ENCODE data around the gene BAD. TPM values are rescaled to one million over a fixed set of nuclear protein-coding genes. Genes with fewer than 3 reads are reported as not detected.
A peak's percentile ranks its signal among the peaks of the same experiment; 100 is the strongest.

BAD gene
- total and polyA plus RNA-seq, 2 of the 13 experiments (the other 11 are each of a cell fraction or from before 2014, with no cell fraction given) = 17.9 to 28.5 TPM

GRCh38 chr11:64225608-64226506 is 58.6 kb downstream of the BAD start, which contains the start of the genes NUDT22 and TRPT1 (continued):
- 0 out of 2 replicates have a peak, but pooled peaks have one; percentile 46 for TF ChIP-seq RELA (CRISPR knock-in tag; IDR thresholded peaks at IDR 0.05)
- 0 out of 2 replicates have a peak, but pooled peaks have one; percentile 50 for TF ChIP-seq SATB2 (CRISPR knock-in tag; IDR thresholded peaks at IDR 0.05)
- no peak for TF ChIP-seq ZNF230 (CRISPR knock-in tag; IDR thresholded peaks at IDR 0.05)
- 0 out of 2 replicates have a peak, but pooled peaks have one; percentile 29 for TF ChIP-seq ZNF256 (CRISPR knock-in tag; conservative IDR thresholded peaks at IDR 0.05)
- no peak for TF ChIP-seq GPN1 (CRISPR knock-in tag; IDR thresholded peaks at IDR 0.05; ENCODE audit: borderline replicate concordance)
- TF ChIP-seq KDM5B (CRISPR knock-in tag; IDR thresholded peaks at IDR 0.05; ENCODE audit: borderline replicate concordance) = peak; percentile 84; the same call in 1 of the 2 replicates
- TF ChIP-seq ZFP36 (IDR thresholded peaks at IDR 0.05; ENCODE audit: borderline replicate concordance, low read depth, low read length, partially characterized antibody) = no peak
- TF ChIP-seq ZBTB43 (CRISPR knock-in tag; conservative IDR thresholded peaks at IDR 0.05) = peak; percentile 64; the same call in 1 of the 2 replicates
- TF ChIP-seq ZNF629 (CRISPR knock-in tag; conservative IDR thresholded peaks at IDR 0.05) = no peak
- no peak for TF ChIP-seq IKZF1 (IDR thresholded peaks at IDR 0.05)
- no peak for TF ChIP-seq ZNF235 (CRISPR knock-in tag; IDR thresholded peaks at IDR 0.05; ENCODE audit: borderline replicate concordance)
- no peak for TF ChIP-seq NR2F6 (IDR thresholded peaks at IDR 0.05)
- peak; percentile 32; the same call in 1 of the 2 replicates for TF ChIP-seq NR2F6 (CRISPR knock-in tag; IDR thresholded peaks at IDR 0.05)
- peak; percentile 83 for TF ChIP-seq ZFP91 (CRISPR knock-in tag; IDR thresholded peaks at IDR 0.05; ENCODE audit: borderline replicate concordance)
- TF ChIP-seq FOXP4 (CRISPR knock-in tag; IDR thresholded peaks at IDR 0.05) = peak; percentile 32; the same call in 1 of the 2 replicates
- TF ChIP-seq RNF2 (conservative IDR thresholded peaks at IDR 0.05; ENCODE audit: low read depth) = no peak
- 0 out of 2 replicates have a peak, but pooled peaks have one; percentile 21 for TF ChIP-seq ZMYM3 (CRISPR knock-in tag; IDR thresholded peaks at IDR 0.05)
- no peak; the same call in 1 of the 2 replicates for TF ChIP-seq STAT6 (CRISPR knock-in tag; IDR thresholded peaks at IDR 0.05; ENCODE audit: borderline replicate concordance)
- TF ChIP-seq ZNF451 (CRISPR knock-in tag; IDR thresholded peaks at IDR 0.05) = no peak; the same call in 1 of the 2 replicates
